Calu3 (cell line): ENCODE data around the gene GBX1. TPM values are rescaled to one million over a fixed set of nuclear protein-coding genes. Genes with fewer than 3 reads are reported as not detected.

Experiments used
- BruUV-seq: library from RNA; stranded (reverse); fragments of 400-500 nt; replicated peaks from 2 replicates; lab custom pipeline; 2021; lab: Mats Ljungman, UMichigan
- CTCF ChIA-PET: fragments of 300-600 bp; sonication (Branson Sonifier 250); formaldehyde crosslinking; loops from one replicate; lab custom pipeline; 2022; ENCODE audit warnings: antibody characterized with exemption; lab: Charles Lee
- DNase-seq: peaks from one replicate; pipeline ENCODE4 v3.0.0; 2022
- H3K27ac Mint-ChIP-seq: one replicate; pipeline ENCODE4 v1.8.0; 2022; ENCODE audit warnings: mixed read lengths; ENCODE audit not compliant: unreplicated experiment
- H3K27me3 Mint-ChIP-seq: one replicate; pipeline ENCODE4 v1.8.0; 2022; ENCODE audit warnings: mixed read lengths; ENCODE audit not compliant: unreplicated experiment
- H3K36me3 Mint-ChIP-seq: one replicate; pipeline ENCODE4 v1.8.0; 2022; ENCODE audit warnings: mild to moderate bottlenecking, moderate library complexity, mixed read lengths; ENCODE audit not compliant: insufficient read depth, unreplicated experiment
- H3K4me1 Mint-ChIP-seq: one replicate; pipeline ENCODE4 v1.8.0; 2022; ENCODE audit warnings: mild to moderate bottlenecking, low read depth, mixed read lengths; ENCODE audit not compliant: unreplicated experiment
- H3K4me3 Mint-ChIP-seq: one replicate; pipeline ENCODE4 v1.8.0; 2022; ENCODE audit warnings: mild to moderate bottlenecking, low read depth, moderate library complexity, mixed read lengths; ENCODE audit not compliant: unreplicated experiment
- H3K9me3 Mint-ChIP-seq: one replicate; pipeline ENCODE4 v1.8.0; 2022; ENCODE audit warnings: low read depth, mixed read lengths; ENCODE audit not compliant: unreplicated experiment
- intact Hi-C: fragments of 100-400 bp; cut with micrococcal nuclease; formaldehyde crosslinking; loops from one replicate; pipeline ENCODE4 v1.10.0; 2022; ENCODE audit not compliant: unreplicated experiment
- total RNA-seq: library from RNA; stranded (reverse); gene quantifications from 2 replicates; pipeline ENCODE4 v1.2.3, GENCODE V29; 2022
- TF ChIP-seq, protein P1 (sequence below): fragments of 200-600 bp; IDR thresholded peaks from one replicate; pipeline ENCODE4 v1.8.0; 2022; ENCODE audit warnings: antibody characterized with exemption; ENCODE audit not compliant: unreplicated experiment

The GBX1 gene
- total RNA-seq, 1 experiment from 2014 or later = not detected

DNA sequence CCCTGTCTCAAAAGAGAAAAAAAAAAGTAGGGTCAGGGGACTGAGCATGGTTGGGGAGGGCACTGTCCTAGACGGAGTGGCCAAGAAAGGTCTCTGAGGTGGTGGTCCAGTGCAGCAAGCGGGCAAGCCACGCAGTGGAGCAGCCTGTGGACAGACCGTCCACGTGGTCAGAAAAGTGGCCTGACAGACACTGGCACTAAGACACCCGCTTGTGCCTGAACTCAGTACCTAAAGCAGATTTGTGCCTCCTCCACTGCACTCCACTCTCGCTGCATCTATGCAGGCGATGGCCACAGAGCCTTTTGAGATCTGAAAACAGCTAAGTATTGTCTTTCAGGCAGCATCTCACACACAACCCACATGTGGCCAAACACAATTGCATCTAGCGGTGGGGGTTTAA lies 10.7 kb upstream of the GBX1 start:
- TF ChIP-seq, protein P1, sequence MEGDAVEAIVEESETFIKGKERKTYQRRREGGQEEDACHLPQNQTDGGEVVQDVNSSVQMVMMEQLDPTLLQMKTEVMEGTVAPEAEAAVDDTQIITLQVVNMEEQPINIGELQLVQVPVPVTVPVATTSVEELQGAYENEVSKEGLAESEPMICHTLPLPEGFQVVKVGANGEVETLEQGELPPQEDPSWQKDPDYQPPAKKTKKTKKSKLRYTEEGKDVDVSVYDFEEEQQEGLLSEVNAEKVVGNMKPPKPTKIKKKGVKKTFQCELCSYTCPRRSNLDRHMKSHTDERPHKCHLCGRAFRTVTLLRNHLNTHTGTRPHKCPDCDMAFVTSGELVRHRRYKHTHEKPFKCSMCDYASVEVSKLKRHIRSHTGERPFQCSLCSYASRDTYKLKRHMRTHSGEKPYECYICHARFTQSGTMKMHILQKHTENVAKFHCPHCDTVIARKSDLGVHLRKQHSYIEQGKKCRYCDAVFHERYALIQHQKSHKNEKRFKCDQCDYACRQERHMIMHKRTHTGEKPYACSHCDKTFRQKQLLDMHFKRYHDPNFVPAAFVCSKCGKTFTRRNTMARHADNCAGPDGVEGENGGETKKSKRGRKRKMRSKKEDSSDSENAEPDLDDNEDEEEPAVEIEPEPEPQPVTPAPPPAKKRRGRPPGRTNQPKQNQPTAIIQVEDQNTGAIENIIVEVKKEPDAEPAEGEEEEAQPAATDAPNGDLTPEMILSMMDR = no peak
- Mint-ChIP-seq H3K4me3 (no peak overlapping the region), H3K27me3 (peaks cover 98% of the 10 kb centered on the region), H3K4me1 (no peaks in the 10 kb centered on the region), H3K9me3 (no peaks in the 10 kb centered on the region), H3K36me3 (no peaks in the 10 kb centered on the region), H3K27ac (no peak overlapping the region)
- no peak for DNase-seq
- intact Hi-C loops = no loop called here
- BruUV-seq = no TSS peak
- CTCF ChIA-PET = interaction anchor here (1.5 kb wide), 1 partner anchor 55 kb away, joined by 3 read pairs; no protein-coding TSS in a partner anchor

DNA sequence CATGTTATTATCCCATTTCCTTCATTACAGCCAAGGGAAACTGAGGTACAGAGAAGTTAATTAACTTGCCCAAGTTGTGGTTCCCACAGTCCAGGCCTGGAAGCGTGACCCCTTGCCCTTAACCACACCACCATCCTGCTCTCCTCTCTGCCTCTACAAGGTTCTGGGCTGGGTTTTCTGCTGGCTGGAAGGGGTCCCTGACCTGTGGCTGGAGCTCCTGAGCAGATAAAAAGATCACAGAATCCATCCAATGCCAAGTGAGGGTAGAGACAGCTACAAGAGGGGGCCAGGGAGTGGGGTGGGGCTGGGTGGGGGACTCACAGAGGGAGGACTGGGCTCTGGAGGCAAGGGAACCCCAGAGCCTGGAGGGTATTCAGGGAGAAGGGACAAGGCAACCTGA lies 9.8 kb upstream of the GBX1 start:
- CTCF ChIA-PET = no interaction called here
- no peak for DNase-seq
- TF ChIP-seq, protein P1 = no peak
- no peaks in the 10 kb centered on the region for H3K4me1 Mint-ChIP-seq
- no peaks in the 10 kb centered on the region for H3K36me3 Mint-ChIP-seq
- H3K27me3 Mint-ChIP-seq = peaks cover 98% of the 10 kb centered on the region
- intact Hi-C loops = no loop called here
- H3K4me3 Mint-ChIP-seq = no peak overlapping the region
- no TSS peak for BruUV-seq
- H3K9me3 Mint-ChIP-seq = no peaks in the 10 kb centered on the region
- H3K27ac Mint-ChIP-seq = no peak overlapping the region

- DNase-seq = no peak
- H3K4me1 Mint-ChIP-seq = no peaks in the 10 kb centered on the region
- H3K9me3 Mint-ChIP-seq = no peaks in the 10 kb centered on the region
- no peak overlapping the region for H3K4me3 Mint-ChIP-seq
- no TSS peak for BruUV-seq
- no peak overlapping the region for H3K27ac Mint-ChIP-seq
- CTCF ChIA-PET = no interaction called here
- peaks cover 98% of the 10 kb centered on the region for H3K27me3 Mint-ChIP-seq
- TF ChIP-seq, protein P1 = no peak
- intact Hi-C loops = no loop called here
- H3K36me3 Mint-ChIP-seq = no peaks in the 10 kb centered on the region
These were observed 8.9 kb upstream of the GBX1 start for GRCh38 chr7:151176401-151176800.

GRCh38 chr7:151175793-151176311 lies 8.4 kb upstream of the GBX1 start:
- TF ChIP-seq, protein P1 = no peak
- Mint-ChIP-seq H3K4me1 (no peaks in the 10 kb centered on the region), H3K27me3 (peaks cover 99% of the 10 kb centered on the region), H3K27ac (no peak overlapping the region), H3K36me3 (no peaks in the 10 kb centered on the region), H3K4me3 (no peak overlapping the region), H3K9me3 (no peaks in the 10 kb centered on the region)
- intact Hi-C loops = no loop called here
- BruUV-seq = no TSS peak
- DNase-seq = no peak
- CTCF ChIA-PET = no interaction called here
